Measurements from ENCODE around the gene TMEM253.

The TMEM253 gene

GRCh38 chr14:21100931-21101330 lies at the start of gene TMEM253:
TMEM253 (plus strand) TSS chr14:21101066; CDS start chr14:21101344, 278 bp downstream.
- DNase-seq (ENCODE audit: low read depth in 2 of 2), result no peak

GRCh38 chr14:21053184-21054122 lies 47.4 kb upstream of the TMEM253 start:
- DNase-seq (ENCODE audit: low read depth in 2 of 2), result no peak

GRCh38 chr14:21054123-21054767 lies 46.6 kb upstream of the TMEM253 start:
- DNase-seq (ENCODE audit: low read depth in 2 of 2), result no peak

- DNase-seq (ENCODE audit: low read depth in 2 of 2), result no peak
These were observed 46.1 kb upstream of the TMEM253 start for GRCh38 chr14:21054768-21055145.

- DNase-seq (ENCODE audit: low read depth in 2 of 2), result no peak
These were observed 45.3 kb upstream of the TMEM253 start for GRCh38 chr14:21055432-21056117.

- no peak for DNase-seq (ENCODE audit: low read depth in 2 of 2)
These were observed 44.2 kb upstream of the TMEM253 start for GRCh38 chr14:21056520-21057163.

- no peak for DNase-seq (ENCODE audit: low read depth in 2 of 2)
These were observed 42.8 kb upstream of the TMEM253 start, which contains the start of gene RNASE8 for GRCh38 chr14:21057803-21058675. RNASE8 (plus strand) TSS chr14:21057822; CDS start chr14:21057893, 71 bp downstream.

- DNase-seq (ENCODE audit: low read depth in 2 of 2), result no peak
These were observed 42.0 kb upstream of the TMEM253 start for GRCh38 chr14:21058903-21059302.

GRCh38 chr14:21059842-21060613 lies 40.8 kb upstream of the TMEM253 start:
- DNase-seq (ENCODE audit: low read depth in 2 of 2), result no peak

GRCh38 chr14:21060614-21061346 lies 40.1 kb upstream of the TMEM253 start:
- DNase-seq (ENCODE audit: low read depth in 2 of 2), result no peak

GRCh38 chr14:21061347-21061668 lies 39.6 kb upstream of the TMEM253 start:
- no peak for DNase-seq (ENCODE audit: low read depth in 2 of 2)

GRCh38 chr14:21063479-21063878 lies 37.4 kb upstream of the TMEM253 start:
- no peak for DNase-seq (ENCODE audit: low read depth in 2 of 2)

GRCh38 chr14:21066882-21067502 lies 33.9 kb upstream of the TMEM253 start:
- no peak for DNase-seq (ENCODE audit: low read depth in 2 of 2)

- peak in 1 of 2 donors; percentile 21 for DNase-seq (ENCODE audit: low read depth in 2 of 2)
These were observed 32.1 kb upstream of the TMEM253 start for GRCh38 chr14:21068521-21069387.

- no peak for DNase-seq (ENCODE audit: low read depth in 2 of 2)
These were observed 31.3 kb upstream of the TMEM253 start for GRCh38 chr14:21069388-21070082.

- no peak for DNase-seq (ENCODE audit: low read depth in 2 of 2)
These were observed 30.7 kb upstream of the TMEM253 start, which contains the start of gene ARHGEF40 for GRCh38 chr14:21070083-21070609. ARHGEF40 (plus strand) TSS chr14:21070304; CDS start chr14:21070397, 93 bp downstream.
